ENCODE data around the gene TMEM108.

The TMEM108 gene

DNA sequence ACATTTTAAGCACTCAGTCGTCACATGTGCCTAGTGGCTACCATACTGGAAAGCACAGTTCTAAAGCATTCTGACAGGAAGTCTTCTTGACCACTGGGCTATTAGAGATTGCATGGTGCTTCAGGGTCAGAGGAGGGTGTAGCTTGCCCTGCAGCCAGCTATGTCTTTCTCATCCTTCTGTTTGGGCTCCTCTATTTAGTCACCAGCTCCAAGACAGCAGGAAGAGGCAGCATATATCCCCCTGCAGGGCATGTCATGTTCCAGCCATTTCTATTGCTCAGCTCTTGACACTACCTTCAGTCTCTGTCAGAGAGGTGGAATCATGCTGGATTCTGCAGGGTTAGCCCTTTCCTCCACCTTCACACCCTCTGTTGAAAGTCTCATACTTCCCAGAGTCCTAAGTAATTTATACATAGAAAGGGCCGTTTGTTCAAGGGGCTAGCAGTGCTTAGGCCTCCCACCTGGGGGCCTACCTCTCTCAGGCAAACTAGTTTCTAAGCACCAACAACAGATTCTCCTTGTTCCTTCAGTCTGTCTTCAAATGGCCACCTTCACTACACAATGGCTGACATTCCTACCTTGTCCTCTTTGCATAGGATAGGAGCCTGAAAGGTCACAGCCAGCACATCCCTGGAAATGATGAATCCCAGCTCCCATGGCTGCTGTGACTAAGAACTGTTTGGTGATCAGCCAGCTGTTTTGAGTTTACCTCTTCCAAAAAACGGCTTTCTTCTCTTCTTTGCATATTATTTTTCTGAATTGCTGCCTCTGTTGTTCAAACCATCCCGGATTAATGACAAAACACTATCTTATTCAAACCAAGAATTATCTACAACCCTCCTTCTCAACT is 246.0 kb downstream of the TMEM108 start:
- no peak for DNase-seq

DNA sequence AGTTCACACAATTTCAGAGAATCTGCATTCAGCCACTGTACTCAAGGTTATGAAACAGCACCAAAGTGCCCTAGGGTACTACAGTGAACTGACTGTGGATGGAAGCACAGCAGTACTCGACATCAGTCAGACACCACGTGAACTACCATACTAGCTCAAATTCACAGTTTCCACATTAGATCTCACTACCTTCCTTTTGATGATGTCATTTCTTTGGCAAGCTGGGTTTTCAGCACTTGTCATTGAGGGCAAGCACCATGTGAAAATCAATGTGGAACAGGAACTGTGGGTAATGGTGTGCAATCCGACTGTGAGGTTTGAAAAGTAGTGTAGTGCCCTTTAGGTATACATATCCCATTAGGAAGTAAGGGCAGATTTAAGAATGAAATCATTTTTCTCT is 251.1 kb downstream of the TMEM108 start:
- DNase-seq: no peak

- no peak for DNase-seq
These were observed 254.1 kb downstream of the TMEM108 start for GRCh38 chr3:133292296-133292695.

DNA sequence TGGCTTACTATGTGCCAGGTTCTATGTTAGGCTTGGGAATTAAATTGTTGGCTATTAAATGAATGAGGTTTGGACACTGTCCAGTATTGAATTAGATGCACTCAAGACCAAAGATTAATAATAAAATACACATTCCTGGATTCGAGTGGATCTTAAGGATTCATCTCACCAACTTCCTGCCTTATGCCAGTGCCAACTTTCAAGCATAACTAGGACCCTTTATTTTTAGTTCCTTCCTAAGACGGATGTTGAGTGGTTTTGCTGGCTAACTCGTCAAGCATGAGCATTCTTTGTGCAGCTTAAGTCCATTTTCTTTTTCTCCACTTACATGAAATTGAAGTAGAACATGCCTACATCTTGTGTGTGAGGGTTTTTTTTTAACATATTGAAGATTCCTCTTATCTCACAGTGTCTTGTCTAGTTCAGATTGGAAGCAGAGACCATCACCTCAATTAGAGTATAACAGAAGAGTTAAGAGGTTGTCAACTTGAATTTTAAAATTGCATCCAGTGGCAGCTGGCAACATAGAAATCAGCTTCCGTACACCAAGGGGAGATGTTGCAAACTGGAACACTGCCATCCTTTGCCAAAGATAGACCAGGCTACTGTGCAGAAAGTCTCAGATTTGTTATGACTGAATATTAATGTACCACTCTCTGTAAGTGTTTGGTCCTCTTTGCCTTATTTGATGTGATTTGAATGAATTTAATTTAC is 255.4 kb downstream of the TMEM108 start:
- DNase-seq: no peak

GRCh38 chr3:133294253-133294652 is 256.1 kb downstream of the TMEM108 start:
- peak; percentile 55 for DNase-seq

DNA sequence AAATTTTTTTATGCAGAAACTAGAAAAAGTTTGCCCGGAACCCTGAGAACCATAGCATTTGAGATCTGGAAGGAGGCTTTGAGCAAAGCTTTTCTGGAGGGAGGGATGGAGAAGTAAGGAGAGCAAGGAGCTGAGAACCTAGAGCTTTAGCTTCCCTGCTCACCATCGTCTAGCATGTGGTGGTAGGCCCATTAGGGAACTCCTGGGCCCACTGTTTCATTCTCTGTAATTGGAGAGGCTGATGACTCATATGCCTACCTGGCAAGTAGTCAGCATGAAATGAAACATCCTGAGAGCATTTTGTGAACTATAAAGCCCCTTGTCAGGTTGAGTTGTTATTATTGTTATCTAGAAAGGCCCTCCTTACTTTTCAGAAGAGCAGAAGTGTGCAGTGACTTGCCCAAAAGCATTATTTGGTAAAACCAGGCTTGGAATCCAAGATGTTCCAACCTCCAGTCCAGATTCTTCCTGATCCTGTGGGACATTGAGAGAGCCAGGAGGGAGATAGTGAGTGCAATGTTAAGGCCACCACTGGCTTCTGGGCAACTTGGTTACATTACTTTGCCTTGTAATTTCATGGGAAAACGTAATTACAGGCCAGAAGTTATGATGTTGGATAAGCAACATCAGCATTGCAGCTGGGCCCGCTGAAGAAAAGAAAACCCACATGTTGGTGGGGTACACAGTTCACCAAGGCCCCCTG is 257.2 kb downstream of the TMEM108 start:
- DNase-seq: peak; percentile 60

DNA sequence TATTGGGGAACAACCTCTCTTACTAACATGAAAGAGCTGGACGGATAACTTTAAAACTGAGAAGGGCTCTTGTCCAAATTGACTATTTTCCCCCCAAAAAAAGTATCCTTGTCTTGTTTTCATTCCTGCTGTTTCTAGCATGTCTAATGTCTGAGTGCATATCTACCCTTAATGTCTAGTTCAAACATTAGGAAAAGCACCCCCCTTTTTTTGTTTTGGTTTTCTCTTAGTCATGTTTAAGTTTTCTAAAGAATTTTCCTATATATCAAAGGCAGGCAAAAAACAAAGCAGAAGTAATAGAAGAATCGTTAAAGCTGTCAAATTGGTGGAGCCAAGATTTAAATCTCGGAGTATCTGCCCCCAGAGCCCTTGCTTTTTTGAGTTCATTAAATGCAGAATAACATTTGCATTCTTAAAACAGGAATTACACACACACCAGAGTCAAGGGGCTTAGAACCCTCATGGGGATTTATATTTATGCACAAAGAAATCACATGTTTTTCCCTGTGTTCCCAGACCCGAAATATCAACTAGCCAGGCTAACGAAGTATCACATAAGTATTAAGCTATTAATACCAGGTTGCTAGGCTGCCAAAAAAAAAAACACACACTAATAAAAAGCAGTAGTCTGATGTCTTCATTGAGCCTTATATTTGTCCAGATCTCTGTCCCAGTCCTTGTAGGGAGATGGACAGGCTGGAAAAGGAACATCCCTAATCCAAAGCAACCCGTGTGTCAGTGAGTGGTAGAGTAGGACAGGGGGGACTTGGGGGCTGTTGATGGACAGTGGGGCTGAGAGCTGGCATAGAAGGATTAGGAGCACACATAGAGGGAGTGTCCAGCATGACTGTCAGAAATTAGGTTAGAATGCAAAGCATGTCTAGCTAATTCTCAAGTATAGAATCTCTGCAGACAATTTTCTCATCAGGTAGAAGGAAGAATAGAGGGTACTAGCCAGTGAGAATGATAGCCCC is 258.0 kb downstream of the TMEM108 start:
- peak; percentile 79 for DNase-seq

DNA sequence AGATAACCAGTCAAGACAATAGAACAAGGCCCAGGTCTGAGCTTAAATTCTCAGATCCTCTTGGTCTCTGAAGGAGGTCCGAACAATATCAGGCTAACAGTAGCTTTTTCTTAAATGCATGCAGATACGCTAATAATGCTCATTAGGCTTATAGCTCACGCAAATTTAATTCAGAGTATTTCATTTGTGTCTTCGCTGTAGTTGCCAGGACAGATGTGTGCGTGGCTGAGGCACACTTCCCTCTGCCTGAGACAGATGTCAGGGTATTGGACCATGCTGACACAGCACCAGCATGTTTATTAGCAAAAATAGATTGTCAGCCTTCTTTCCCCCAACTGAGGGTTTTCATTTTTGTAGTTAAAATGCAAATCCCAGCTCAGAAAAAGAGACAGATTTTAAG is 258.8 kb downstream of the TMEM108 start:
- no peak for DNase-seq

DNA sequence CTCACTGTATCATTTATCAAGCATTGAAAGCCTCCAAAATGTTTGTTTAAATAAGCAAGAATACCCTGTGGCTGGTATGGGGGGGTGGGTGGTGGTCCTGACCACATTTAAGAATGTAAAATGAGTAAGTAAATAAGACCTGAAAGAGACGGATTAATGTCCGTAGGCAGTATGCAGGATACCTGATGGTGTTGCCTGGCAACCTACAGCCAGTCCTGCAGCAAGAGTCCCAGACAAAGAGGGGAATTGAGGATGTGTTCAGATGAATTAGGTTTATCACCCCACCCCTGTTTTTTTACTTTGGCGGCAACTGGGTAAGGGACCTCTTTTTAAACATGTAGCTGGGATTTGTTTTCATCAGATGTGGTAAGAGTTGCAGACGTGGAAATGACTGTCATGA is 261.9 kb downstream of the TMEM108 start:
- DNase-seq: no peak

GRCh38 chr3:133301194-133301593 is 263.0 kb downstream of the TMEM108 start:
- DNase-seq: peak; percentile 94

DNA sequence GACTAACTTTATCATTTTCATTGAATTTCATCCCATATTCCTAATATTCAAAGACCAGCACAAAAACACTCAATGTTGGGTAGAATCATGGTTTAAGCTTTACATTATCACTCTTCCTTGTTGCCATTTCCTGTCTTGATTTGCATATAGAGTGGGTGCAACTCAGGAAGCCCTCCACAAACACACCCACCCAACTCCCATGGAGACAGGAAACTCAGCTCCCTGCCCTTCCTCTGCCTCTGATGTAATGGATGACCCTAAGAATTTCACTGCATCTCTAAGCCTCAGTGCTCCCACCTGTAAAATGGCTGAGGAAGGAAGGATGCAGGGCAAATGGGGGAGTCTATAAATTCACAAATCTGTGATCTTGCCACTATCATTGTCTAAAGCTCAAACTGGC is 263.5 kb downstream of the TMEM108 start:
- DNase-seq: peak; percentile 40

DNA sequence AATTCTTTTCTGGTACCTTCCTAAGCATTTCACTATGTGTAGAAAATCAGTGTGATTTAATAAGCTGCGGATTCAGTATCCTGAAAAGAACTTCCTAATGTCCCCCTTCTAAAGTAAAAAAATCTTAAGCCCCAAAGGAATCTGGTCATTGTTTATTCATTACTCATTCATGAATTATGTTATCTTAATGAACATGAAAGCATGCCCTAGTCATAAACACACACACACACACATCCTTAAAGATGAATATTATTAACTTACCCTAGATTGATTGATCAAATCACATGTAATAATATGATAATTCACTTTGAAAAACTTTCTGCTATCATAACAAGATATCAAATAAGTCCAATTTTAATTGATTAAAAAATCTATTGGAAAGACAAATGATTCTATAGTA is 265.2 kb downstream of the TMEM108 start:
- peak; percentile 39 for DNase-seq

DNA sequence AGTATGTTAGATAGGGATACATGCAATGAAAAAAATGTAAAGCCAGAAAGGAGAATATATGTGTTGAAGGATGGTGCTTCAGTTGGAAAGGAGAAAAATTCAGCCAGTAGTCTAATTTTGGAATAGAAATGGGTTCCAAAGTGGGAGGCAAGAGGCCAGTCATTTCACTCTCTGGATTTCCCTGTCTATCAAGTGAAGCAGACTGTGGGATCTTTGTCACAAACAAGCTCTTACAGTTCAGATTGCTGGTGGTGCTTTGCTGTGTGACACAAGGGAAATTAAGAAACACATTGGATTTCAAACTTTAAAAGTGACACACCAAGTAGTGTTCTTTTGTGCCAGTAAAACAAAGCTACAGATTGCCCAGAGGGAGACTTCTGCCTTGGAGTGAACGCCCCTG is 279.7 kb downstream of the TMEM108 start:
- DNase-seq: no peak

- no peak for DNase-seq
These were observed 290.2 kb downstream of the TMEM108 start for GRCh38 chr3:133328373-133328772.

- DNase-seq: no peak
These were observed 291.4 kb downstream of the TMEM108 start for GRCh38 chr3:133329626-133330025.

DNA sequence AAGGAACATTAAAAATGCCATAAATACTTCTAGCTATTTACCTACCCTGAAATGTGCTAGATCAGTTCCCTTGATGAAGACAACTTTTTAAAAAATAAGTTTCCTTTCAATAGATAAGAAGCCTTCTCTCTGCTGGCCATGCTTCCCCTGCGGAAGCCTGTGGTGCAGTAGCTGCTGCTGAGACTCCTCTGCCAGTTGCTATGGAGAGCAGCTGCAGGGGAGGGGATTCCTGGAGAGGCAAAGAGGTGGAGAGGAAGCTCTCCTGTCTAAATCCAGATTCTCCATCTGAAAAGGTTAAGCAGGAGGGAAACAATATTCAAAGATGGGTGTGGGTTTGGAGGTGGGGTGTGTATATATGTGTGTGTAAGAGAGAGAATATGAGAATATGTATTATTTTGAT is 291.9 kb downstream of the TMEM108 start:
- DNase-seq: no peak

GRCh38 chr3:133330522-133330921 is 292.3 kb downstream of the TMEM108 start:
- no peak for DNase-seq

- no peak for DNase-seq
These were observed 316.5 kb downstream of the TMEM108 start for GRCh38 chr3:133354721-133355120.

DNA sequence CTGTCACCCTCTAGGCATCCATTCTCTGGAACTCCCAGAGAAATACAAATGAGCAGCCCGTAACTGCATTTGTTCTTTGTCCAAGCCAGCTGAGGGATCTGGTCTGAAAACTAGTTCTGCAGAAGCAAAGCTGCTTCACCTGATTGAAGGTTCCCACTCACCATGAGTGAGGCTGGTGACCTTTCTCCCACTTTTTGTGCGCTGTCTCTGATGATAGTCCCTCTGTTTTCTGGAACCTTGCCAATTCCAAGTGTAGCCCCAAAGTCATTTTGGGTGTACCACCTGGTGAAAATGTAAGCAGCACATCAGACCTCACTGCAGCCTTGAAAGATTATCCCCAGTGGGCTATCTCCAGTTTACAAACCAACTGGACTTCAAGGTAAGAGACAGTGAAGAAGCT is 322.3 kb downstream of the TMEM108 start:
- no peak for DNase-seq

DNA sequence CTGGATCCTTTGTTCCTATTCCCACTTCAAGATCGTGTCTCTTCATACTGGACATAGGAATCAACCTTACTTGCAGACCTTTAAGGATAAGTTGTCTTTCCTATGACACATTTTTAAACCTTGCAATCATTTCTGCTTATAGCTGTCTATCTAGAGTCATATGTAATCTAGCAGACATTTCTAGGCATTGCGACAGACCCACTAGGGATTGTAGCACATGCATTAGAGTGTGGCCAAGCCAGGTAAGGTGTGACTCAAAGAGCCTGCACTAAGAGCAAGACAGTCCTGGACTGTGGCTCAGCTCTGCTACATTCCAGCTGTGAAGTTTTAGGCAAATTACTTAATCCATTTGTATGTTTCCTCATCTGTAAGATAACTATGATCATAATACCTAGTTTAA is 322.8 kb downstream of the TMEM108 start:
- no peak for DNase-seq

- no peak for DNase-seq
These were observed 323.2 kb downstream of the TMEM108 start for GRCh38 chr3:133361435-133361834.

DNA sequence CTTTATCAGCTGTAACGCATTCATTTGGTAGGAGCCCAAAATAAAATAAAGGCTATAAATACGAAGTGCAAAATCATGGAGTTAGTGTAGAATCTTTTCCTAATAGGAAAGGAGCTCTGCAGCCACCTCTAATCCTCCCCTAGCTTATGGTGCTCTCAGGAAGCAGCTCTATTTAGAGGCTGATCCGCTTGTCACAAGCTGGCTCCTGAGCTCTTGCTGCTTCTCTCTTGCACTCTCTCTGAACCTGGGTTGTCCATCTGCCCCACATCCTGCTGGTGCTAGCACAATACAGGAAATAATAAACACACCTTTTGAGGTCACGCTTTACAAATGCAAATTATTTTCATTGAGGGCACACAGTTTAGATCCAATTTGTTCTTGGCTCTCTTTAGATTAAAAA is 324.3 kb downstream of the TMEM108 start:
- DNase-seq: no peak

Measured in fibroblast of skin of back (primary cell).